ENCODE data around the gene C2CD2.

The C2CD2 gene

GRCh38 chr21:41933313-41934079 is 20.3 kb downstream of the C2CD2 start:
- no peak for DNase-seq (ENCODE audit: low read depth in 1 of 2, low spot score in 1 of 2)

GRCh38 chr21:41932576-41933312 is 21.1 kb downstream of the C2CD2 start:
- no peak for DNase-seq (ENCODE audit: low read depth in 1 of 2, low spot score in 1 of 2)

GRCh38 chr21:41932191-41932575 is 21.6 kb downstream of the C2CD2 start:
- no peak for DNase-seq (ENCODE audit: low read depth in 1 of 2, low spot score in 1 of 2)

- DNase-seq (ENCODE audit: low read depth in 1 of 2, low spot score in 1 of 2): no peak
Observed at GRCh38 chr21:41931041-41931451, 22.8 kb downstream of the C2CD2 start.

GRCh38 chr21:41929248-41929647 is 24.6 kb downstream of the C2CD2 start:
- no peak for DNase-seq (ENCODE audit: low read depth in 1 of 2, low spot score in 1 of 2)

GRCh38 chr21:41928621-41929220 is 25.1 kb downstream of the C2CD2 start:
- DNase-seq (ENCODE audit: low read depth in 1 of 2, low spot score in 1 of 2): no peak

GRCh38 chr21:41927727-41928409 is 25.9 kb downstream of the C2CD2 start:
- no peak for DNase-seq (ENCODE audit: low read depth in 1 of 2, low spot score in 1 of 2)

- DNase-seq (ENCODE audit: low read depth in 1 of 2, low spot score in 1 of 2): no peak
Observed at GRCh38 chr21:41926807-41927171, 27.0 kb downstream of the C2CD2 start.

GRCh38 chr21:41926117-41926806 is 27.6 kb downstream of the C2CD2 start:
- DNase-seq (ENCODE audit: low read depth in 1 of 2, low spot score in 1 of 2): no peak

GRCh38 chr21:41925767-41926116 is 28.1 kb downstream of the C2CD2 start:
- DNase-seq (ENCODE audit: low read depth in 1 of 2, low spot score in 1 of 2): no peak

- no peak for DNase-seq (ENCODE audit: low read depth in 1 of 2, low spot score in 1 of 2)
Observed at GRCh38 chr21:41924368-41924754, 29.5 kb downstream of the C2CD2 start.

- no peak for DNase-seq (ENCODE audit: low read depth in 1 of 2, low spot score in 1 of 2)
Observed at GRCh38 chr21:41923631-41924367, 30.0 kb downstream of the C2CD2 start.

- no peak for DNase-seq (ENCODE audit: low read depth in 1 of 2, low spot score in 1 of 2)
Observed at GRCh38 chr21:41923186-41923585, 30.6 kb downstream of the C2CD2 start.

- no peak for DNase-seq (ENCODE audit: low read depth in 1 of 2, low spot score in 1 of 2)
Observed at GRCh38 chr21:41921021-41921420, 32.8 kb downstream of the C2CD2 start.

GRCh38 chr21:41920476-41920875 is 33.3 kb downstream of the C2CD2 start:
- DNase-seq (ENCODE audit: low read depth in 1 of 2, low spot score in 1 of 2): no peak

- DNase-seq (ENCODE audit: low read depth in 1 of 2, low spot score in 1 of 2): no peak
Observed at GRCh38 chr21:41919666-41920398, 34.0 kb downstream of the C2CD2 start.

GRCh38 chr21:41918561-41919358 is 35.1 kb downstream of the C2CD2 start:
- DNase-seq (ENCODE audit: low read depth in 1 of 2, low spot score in 1 of 2): no peak

GRCh38 chr21:41917531-41917930 is 36.3 kb downstream of the C2CD2 start:
- no peak for DNase-seq (ENCODE audit: low read depth in 1 of 2, low spot score in 1 of 2)

GRCh38 chr21:41916888-41917433 is 36.9 kb downstream of the C2CD2 start:
- DNase-seq (ENCODE audit: low read depth in 1 of 2, low spot score in 1 of 2): no peak

All from activated T-helper 1 cell treated with anti-CD3 and anti-CD28 coated beads, Interleukin-2, amount 50 U/mL, for 16 hours (primary cell).